Lower leg skin (tissue), 3 donors: Measurements from ENCODE around the gene SERPINB4.

Experiments
- CTCF ChIP-seq, 3 donors: fragments of 450-650 bp; IDR thresholded peaks; one replicate each; pipeline ENCODE4 v1.5.1; 2016; ENCODE audit warnings: antibody characterized with exemption in 3 of 3, mild to moderate bottlenecking in 3 of 3, moderate library complexity in 2 of 3
- POLR2A ChIP-seq, 2 donors: fragments of 450-650 bp; IDR thresholded peaks; one replicate each; pipeline ENCODE4 v1.6.1; 2016 to 2017; ENCODE audit warnings: antibody characterized with exemption in 2 of 2, mild to moderate bottlenecking in 1 of 2, moderate library complexity in 1 of 2

GRCh38 chr18:63592471-63592870 lies 51.6 kb downstream of the SERPINB4 start:
- TF ChIP-seq CTCF (IDR thresholded peaks at IDR 0.05) (no peak), POLR2A (IDR thresholded peaks at IDR 0.05) (no peak)
